Stimulated activated CD8-positive, alpha-beta memory T cell treated with anti-CD3 and anti-CD28 coated beads, Interleukin-7, amount 100 ng/mL, for 48 hours (primary cell): ENCODE results near the gene LAMA5.

Experiments
- DNase-seq, 2 donors: peaks; one replicate each; pipeline ENCODE4 v3.0.0-alpha.2; 2020; ENCODE audit warnings: low read depth in 1 of 2; ENCODE audit errors: extremely low read depth in 1 of 2

Gene LAMA5

GRCh38 chr20:62330576-62331317, 36.4 kb downstream of the LAMA5 start:
- DNase-seq: no peak

DNA sequence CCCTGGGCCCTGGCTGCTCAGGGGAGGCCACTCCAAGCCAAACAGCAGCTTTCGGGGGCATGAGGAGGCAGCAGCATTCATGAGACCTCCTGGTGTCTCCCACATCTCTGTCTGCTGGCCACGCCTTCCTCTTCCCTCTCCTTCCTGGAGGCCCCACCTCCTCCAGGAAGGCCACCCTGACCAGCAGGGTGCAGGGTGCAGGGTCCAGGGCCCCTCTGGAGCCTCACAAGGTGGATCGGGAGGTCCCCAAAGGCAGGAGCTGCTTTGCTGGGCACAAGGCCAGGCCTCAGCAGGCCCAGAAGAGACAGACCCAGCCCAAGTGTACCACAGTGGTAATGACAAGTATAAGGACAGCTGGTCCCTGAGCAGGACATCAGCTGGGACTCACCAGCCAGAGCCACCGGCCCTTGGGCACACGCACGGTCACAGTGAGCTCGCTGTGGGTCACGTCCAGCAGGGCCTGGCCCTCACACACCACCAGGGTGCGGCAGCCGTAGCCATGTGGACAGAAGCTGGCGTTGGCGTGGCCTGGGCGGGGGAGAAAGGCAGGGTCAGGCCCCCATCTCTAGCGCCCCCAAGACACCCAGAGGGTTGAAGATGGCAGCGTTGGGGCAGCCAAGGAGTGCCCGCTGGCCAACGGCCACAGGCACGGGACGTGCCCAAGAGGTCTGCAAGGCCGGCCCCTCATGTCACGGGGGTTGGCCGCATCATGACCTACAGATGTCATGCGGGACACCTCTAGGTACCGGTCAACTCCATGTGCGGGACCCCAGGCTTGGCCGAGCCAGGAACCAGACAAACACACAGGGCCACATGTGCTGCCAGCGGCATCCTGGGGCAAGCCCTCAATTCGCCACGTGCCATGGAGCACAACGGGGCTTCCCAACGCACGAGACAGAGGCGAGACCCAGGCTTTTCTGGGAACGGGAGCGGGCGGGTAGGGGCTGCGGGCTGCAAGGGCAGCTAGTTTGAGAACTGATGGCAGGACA, 37.4 kb downstream of the LAMA5 start:
- DNase-seq: no peak

GRCh38 chr20:62328684-62329388, 38.3 kb downstream of the LAMA5 start:
- DNase-seq: no peak

DNA sequence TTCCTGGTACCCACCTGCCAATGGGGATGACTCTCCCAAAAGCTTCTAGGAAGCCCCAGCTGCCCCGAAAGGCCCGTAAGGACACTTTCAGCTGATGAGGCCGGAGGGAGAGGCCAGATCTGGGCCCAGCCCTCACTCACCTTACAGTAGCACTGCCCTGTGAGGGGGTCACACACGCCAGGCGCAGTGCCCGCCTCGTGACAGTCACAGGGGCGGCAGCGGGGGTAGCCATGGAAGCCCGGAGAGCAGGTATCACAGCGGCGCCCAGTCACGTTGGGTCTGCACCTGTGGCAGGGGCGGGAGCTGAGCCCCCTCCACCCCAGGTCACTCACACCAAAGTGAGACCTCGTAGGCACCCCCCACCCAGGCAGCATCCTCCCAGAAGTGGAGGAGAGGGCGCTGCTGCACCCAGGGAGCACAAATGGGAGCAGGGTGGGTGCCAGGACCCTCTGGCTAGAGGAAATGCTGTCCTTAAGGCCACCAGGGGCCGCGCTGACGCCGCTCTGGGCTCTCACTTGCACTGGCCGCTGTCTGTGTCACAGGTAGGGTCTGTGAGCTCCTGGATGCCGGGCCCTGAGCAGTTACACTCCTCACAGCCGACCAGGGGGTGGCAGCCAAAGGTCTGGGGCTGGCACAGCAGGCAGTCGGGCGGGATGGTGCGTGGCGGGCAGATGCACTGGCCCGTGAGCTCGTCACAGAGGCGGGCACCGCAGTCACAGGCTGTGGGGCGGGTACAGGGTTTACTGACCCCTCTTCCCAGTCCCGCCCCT, 39.2 kb downstream of the LAMA5 start:
- no peak for DNase-seq

GRCh38 chr20:62326959-62327725, 40.0 kb downstream of the LAMA5 start:
- DNase-seq: no peak

- DNase-seq: no peak
Observed at GRCh38 chr20:62326559-62326958, 40.6 kb downstream of the LAMA5 start.

GRCh38 chr20:62325172-62325905, 41.8 kb downstream of the LAMA5 start:
- DNase-seq: no peak

- no peak for DNase-seq
Observed at GRCh38 chr20:62323980-62324906, 42.9 kb downstream of the LAMA5 start.

DNA sequence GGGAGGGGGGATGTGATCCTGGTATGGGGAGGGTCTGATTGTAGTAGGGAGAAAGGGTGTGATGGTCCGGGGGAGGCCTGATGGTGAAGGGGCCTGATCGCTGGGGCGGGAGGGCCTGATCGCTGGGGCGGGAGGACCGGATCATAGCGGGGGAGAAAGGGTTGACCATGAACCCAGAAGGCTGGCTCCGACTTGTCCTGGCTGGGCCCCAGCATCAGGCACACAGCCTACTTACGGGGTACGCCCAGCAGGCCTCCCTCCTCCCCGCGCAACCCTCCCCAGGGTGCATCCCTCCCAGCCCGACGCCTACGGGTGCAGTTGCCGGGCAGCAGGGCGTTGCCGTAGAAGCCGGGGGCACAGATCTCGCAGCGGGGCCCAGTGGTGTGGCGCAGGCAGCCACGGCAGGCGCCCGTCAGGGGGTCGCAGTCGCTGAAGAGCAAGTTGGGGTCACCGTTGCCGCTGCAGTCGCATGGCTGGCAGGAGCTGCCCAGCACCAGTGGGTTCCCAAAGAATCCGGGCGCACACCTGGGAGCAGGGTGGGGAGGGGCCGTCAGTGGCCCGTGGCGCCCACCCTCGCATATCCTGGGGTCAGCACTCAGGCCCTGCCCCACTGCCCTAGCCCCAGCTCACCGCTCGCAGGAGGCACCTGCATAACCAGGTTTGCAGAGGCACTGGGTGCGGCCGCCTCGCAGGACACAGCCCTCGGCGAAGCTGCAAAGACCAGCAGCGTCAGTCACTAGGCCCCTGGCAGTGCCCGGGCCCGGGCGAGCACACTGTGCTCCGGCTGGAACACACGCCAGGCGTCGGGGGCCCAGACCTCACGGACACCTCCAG, 43.7 kb downstream of the LAMA5 start:
- no peak for DNase-seq

DNA sequence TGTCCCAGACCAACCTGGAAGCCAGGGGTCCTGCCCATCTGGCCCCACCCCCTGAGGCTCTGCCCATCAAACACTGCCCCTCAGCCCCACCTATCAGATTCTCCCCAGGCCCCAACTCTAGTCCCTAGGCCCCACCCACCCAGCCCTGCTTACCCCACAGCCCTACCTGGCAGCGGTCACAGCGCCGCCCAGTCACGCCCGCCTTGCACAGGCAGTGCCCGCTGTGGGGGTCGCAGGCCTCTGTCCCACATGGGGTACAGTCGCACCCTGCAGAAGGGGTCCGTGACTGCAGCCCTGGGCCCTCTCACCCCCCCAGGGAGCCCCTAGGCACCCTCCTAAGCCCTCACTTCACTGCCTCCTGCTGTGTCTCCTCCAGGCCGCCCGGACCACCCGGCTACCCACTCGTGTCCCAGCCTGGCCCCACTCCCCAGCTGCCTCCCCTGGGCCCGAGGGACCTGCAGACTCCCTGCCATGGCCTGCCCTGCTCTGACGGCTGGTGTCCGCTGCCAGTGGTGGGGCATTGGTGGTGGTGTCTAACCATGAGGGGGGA, 44.5 kb downstream of the LAMA5 start:
- no peak for DNase-seq

DNA sequence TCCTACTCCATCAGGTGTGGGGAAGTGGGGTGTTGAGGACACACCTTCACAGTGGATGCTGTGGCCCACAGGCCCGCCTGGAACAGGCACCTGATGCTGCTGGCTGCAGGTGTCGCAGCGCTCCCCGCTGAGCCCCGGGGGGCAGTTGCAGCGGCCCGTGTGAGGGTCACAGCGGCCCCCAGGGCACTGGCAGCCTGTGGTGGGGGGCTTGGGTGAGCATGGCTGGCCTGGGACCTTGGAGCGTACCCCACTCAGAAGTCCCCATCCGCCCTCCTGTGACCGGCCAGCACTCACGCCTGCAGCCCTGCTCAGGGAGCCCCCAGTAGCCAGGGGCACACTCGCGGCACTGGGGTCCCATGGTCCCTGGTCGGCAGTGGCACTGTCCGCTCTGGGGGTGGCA, 45.1 kb downstream of the LAMA5 start:
- no peak for DNase-seq

DNA sequence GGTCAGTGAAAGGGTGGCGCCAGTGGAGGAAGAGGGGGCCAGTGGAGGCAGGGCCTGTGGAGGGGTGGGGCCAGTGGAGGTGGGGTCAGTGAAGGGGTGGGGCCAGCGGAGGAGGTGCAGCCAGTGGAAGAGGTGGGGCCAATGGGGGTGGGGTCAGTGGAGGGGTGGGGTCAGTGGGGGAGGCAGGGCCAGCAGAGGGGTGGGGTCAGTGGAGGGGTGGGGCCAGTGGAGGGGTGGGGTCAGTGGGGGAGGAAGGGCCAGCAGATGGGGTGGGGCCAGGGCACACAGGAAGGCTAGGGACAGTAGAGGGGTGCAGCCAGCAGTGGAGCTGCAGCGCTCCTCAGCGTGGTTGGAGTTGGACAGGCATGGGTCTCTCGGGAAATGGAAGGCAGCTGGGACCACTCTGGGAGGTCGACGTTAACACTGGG, 45.6 kb downstream of the LAMA5 start:
- DNase-seq: no peak

DNA sequence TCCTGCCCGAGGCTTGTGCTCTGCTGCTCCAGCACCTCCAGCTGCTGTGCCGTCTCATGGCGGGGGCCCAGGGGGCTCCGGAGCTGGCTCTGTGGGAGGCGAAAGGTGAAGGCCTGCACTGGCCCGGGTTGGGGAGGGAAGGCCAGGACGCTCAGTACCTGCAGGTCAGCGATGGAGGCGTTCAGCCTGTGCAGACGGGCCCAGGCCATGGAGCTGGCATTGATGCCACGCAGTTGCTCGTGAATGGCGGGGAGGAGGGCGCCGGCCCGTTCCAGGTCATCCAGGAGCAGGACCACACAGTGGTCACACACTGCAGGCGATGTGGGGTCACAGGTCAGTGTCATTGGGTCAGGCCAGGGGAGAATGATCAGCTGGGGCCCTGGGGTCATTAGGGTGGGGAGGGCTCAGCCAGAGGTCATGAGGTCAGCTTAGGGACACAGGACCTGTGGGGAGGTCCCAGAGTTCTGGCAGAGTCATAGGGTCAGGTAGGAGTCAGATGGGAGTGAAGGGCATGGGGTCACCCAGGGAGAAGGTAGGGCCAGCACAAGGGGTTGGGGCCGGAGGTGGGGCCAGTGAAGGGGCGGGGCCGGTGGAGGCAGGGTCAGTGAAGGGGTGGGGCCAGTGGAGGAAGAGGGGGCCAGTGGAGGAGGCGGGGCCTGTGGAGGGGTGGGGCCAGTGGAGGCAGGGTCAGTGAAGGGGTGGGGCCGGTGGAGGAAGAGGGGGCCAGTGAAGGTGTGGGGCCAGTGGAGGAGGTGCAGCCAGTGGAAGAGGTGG, 46.3 kb downstream of the LAMA5 start:
- DNase-seq: no peak

- DNase-seq: no peak
Observed at GRCh38 chr20:62319346-62319909, 47.7 kb downstream of the LAMA5 start.

GRCh38 chr20:62318400-62319345, 48.4 kb downstream of the LAMA5 start:
- DNase-seq: no peak
